ENCODE results near the gene DBX1. TPM values are rescaled to one million over a fixed set of nuclear protein-coding genes. Genes with fewer than 3 reads are reported as not detected.
"Not testable (repeated sequence)": the region's sequence is repeated elsewhere in the genome, so short reads cannot be mapped to it uniquely, and the experiment has no call there.

The DBX1 gene
- total and polyA plus RNA-seq, 12 donors = not detected

DNA sequence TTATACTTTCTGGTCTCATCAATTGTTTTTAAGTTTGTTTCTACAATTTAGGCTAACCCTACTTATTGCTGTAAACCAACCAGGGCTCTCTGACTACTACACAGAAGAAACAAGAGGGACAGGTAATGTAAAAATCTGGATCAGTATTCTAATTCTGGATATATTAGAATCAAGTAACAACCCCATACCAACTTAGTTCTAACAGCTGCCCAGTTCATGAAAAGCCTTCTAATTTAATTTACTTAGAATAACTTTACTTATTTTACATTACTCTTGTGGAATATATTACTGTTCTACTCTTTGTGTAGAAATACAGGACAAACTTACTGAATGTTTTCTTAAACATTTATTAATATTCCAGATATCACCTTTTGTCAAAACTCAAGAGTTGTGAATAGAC lies 45.5 kb upstream of the DBX1 start:
- intact Hi-C loops (cut with DNase I) = no loop called here
- Histone ChIP-seq H3K27me3 (peaks cover 3 to 83% (median 64%) of the 10 kb centered on the region in 7 donors), H3K36me3 (no peaks in the 10 kb centered on the region), H3K4me1 (no peaks in the 10 kb centered on the region), H3K27ac (no peak overlapping the region), H3K9me3 (no peaks in the 10 kb centered on the region), H3K4me3 (no peak overlapping the region)
- DNase-seq (no peak), ATAC-seq (no peak)
- TF ChIP-seq, protein P1, sequence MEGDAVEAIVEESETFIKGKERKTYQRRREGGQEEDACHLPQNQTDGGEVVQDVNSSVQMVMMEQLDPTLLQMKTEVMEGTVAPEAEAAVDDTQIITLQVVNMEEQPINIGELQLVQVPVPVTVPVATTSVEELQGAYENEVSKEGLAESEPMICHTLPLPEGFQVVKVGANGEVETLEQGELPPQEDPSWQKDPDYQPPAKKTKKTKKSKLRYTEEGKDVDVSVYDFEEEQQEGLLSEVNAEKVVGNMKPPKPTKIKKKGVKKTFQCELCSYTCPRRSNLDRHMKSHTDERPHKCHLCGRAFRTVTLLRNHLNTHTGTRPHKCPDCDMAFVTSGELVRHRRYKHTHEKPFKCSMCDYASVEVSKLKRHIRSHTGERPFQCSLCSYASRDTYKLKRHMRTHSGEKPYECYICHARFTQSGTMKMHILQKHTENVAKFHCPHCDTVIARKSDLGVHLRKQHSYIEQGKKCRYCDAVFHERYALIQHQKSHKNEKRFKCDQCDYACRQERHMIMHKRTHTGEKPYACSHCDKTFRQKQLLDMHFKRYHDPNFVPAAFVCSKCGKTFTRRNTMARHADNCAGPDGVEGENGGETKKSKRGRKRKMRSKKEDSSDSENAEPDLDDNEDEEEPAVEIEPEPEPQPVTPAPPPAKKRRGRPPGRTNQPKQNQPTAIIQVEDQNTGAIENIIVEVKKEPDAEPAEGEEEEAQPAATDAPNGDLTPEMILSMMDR (IDR thresholded peaks at IDR 0.05) = no peak

DNA sequence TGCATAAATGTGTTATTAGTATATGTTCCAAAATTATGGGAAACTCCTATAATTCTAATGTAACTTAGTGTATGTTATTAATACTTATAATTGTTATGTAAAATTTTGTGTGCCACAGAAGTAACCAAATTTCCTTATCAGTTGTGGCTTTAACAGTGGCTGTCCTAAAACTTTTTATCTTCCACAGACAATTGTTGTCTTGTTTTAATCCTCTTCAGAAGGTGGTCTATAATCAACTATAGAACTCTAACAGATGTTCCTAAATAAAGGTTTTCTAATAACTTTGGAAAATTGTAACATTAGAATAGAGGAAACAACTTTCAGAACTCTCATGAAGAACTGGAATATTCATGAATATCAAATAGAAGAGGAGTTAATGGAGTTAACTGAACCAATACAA lies 44.4 kb upstream of the DBX1 start:
- Histone ChIP-seq H3K27ac (no peak overlapping the region), H3K36me3 (no peaks in the 10 kb centered on the region), H3K4me1 (no peaks in the 10 kb centered on the region), H3K9me3 (no peaks in the 10 kb centered on the region), H3K27me3 (peaks cover 3 to 76% (median 55%) of the 10 kb centered on the region in 7 donors), H3K4me3 (no peak overlapping the region)
- ATAC-seq (no peak), DNase-seq (no peak)
- intact Hi-C loops (cut with DNase I) = no loop called here
- TF ChIP-seq, protein P1 (IDR thresholded peaks at IDR 0.05) = no peak

DNA sequence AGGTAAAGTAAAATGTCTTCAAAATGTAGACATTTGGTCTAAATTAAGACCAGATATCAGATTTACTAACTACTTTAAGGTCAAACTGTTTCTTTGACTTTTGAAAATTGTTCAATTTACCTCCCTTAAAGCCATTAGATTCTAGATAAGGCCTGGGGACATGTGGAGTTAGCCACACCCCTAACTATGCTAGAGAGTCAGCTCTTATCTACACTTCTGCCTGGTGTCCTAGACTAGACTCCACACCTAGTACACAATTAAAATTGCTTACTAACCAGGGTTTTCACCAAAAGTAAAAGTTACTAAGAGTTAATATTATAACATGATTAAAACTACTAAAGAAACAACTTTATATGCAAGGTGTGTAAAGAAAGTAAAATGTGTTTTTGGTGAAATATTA lies 43.6 kb upstream of the DBX1 start:
- ATAC-seq = no peak
- Histone ChIP-seq H3K36me3 (no peaks in the 10 kb centered on the region), H3K27me3 (peaks cover 3 to 75% (median 48%) of the 10 kb centered on the region in 7 donors), H3K27ac (no peak overlapping the region), H3K4me3 (no peak overlapping the region), H3K9me3 (no peaks in the 10 kb centered on the region), H3K4me1 (no peaks in the 10 kb centered on the region)
- DNase-seq = no peak
- intact Hi-C loops (cut with DNase I) = no loop called here
- TF ChIP-seq, protein P1 (IDR thresholded peaks at IDR 0.05) = no peak

DNA sequence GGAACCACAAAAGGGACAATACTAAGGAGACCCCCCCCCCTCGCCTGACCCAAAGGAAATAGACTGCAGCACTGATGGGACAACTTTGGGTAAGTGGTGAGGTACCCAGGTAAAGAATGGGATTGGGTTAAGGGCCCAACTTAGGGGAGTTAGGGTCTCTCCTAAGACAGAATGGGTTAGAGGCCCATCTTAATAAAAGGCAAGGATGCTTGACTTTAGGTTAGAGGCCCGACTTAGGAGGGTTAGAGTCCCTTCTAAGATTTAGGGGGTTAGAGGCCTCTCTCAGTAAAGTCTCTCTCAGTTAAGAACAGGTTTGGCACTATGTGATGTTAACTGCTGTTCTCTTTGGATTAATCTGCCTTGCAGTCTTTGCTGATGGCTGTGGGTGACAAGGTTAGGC lies 41.0 kb upstream of the DBX1 start:
- ATAC-seq (no peak), DNase-seq (no peak)
- 32 to 44% methylated on average over 2 of the region's 2 CpGs for WGBS, 2 donors
- no peaks in the 10 kb centered on the region for H3K4me1 ChIP-seq
- no peaks in the 10 kb centered on the region for H3K9me3 ChIP-seq
- peaks cover 0 to 68% (median 28%) of the 10 kb centered on the region in 7 donors for H3K27me3 ChIP-seq
- H3K36me3 ChIP-seq = no peaks in the 10 kb centered on the region
- TF ChIP-seq, protein P1 (IDR thresholded peaks at IDR 0.05) = no peak
- H3K4me3 ChIP-seq = no peak overlapping the region
- H3K27ac ChIP-seq = no peak overlapping the region
- intact Hi-C loops (cut with DNase I) = no loop called here

DNA sequence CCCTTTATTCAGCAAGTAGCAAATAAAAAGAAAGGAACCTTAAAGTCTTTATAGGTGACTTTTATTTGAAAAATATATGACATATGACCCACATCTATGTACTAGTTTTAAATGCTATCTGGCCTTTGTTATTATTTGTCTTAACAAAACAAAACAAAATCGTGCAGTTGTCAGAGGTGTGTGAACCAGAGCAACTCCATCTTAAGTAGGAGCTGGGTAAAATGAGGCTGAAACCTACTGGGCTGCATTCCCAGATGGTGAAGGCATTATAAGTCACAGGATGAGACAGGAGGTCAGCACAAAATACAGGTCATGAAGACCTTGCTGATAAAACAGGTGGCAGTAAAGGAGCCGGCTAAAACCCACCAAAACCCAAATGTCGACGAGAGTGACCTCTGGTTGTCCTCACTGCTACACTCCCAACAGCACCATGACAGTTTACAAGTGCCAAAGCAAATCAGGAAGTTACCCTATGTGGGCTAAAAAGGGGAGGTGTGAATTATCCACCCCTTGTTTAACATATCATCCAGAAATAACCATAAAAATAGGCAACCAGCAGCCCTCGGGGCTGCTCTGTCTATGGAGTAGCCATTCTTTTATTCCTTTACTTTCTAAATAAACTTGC lies 40.2 kb upstream of the DBX1 start:
- DNase-seq; H3K4me1 ChIP-seq; H3K27ac ChIP-seq; H3K36me3 ChIP-seq; intact Hi-C loops (cut with DNase I); H3K9me3 ChIP-seq; H3K4me3 ChIP-seq; ATAC-seq: not testable (repeated sequence)
- 26 to 30% methylated on average over 5 of the region's 5 CpGs for WGBS, 2 donors
- H3K27me3 ChIP-seq = peaks cover 0 to 68% (median 20%) of the 10 kb centered on the region in 7 donors
